PC-3 (cell line): Measurements from ENCODE around the gene CBX7. TPM values are rescaled to one million over a fixed set of nuclear protein-coding genes. Genes with fewer than 3 reads are reported as not detected.

Experiments
- ATAC-seq: fragments of 200-7000 bp; cut with Tn5 transposase; 2 replicates; pipeline ENCODE4 v1.9.1; 2020; ENCODE audit warnings: mild to moderate bottlenecking, moderate library complexity
- BruUV-seq: library from RNA; stranded (reverse); fragments of 400-500 nt; replicated peaks from 2 replicates; lab custom pipeline; 2021; lab: Mats Ljungman, UMichigan
- CTCF ChIA-PET: fragments of 300-600 bp; sonication (Branson Sonifier 250); formaldehyde crosslinking; loops from one replicate; lab custom pipeline; 2022; ENCODE audit warnings: antibody characterized with exemption; lab: Charles Lee
- POLR2A ChIA-PET: fragments of 300-600 bp; sonication (Branson Sonifier 250); formaldehyde crosslinking; loops from one replicate; lab custom pipeline; 2022; ENCODE audit warnings: antibody characterized with exemption; ENCODE audit not compliant: unreplicated experiment; lab: Charles Lee
- DNase-seq: peaks from one replicate; pipeline ENCODE4 v3.0.0-alpha.2; 2015
- H2AFZ ChIP-seq: fragments of 300-600 bp; sonication (generic); 2 replicates; pipeline ENCODE4 v1.6.0; 2016; ENCODE audit warnings: antibody characterized with exemption, low read length
- H3F3A ChIP-seq: fragments of 300-600 bp; sonication (generic); one replicate; pipeline ENCODE4 v1.6.0; 2017; ENCODE audit warnings: antibody characterized with exemption, low read length, control low read depth, mild to moderate bottlenecking; ENCODE audit not compliant: unreplicated experiment
- H3K27ac ChIP-seq: fragments of 300-600 bp; sonication (generic); 2 replicates; pipeline ENCODE4 v1.5.1; 2016; ENCODE audit warnings: mild to moderate bottlenecking, low read length
- H3K27me3 ChIP-seq: fragments of 300-600 bp; sonication (generic); 2 replicates; pipeline ENCODE4 v1.6.1; 2016; ENCODE audit warnings: low read length, mixed read lengths
- H3K36me3 ChIP-seq: fragments of 300-600 bp; sonication (generic); 2 replicates; pipeline ENCODE4 v1.6.1; 2016; ENCODE audit warnings: low read depth, mixed run types, low read length, mixed read lengths
- H3K4me1 ChIP-seq: fragments of 300-600 bp; sonication (generic); 2 replicates; pipeline ENCODE4 v1.5.1; 2016; ENCODE audit warnings: low read length; ENCODE audit not compliant: insufficient read depth
- H3K4me2 ChIP-seq: fragments of 300-600 bp; sonication (generic); 2 replicates; pipeline ENCODE4 v1.6.0; 2016; ENCODE audit warnings: low read length
- H3K4me3 ChIP-seq: fragments of 300-600 bp; sonication (generic); 2 replicates; pipeline ENCODE4 v1.5.1; 2016; ENCODE audit warnings: mild to moderate bottlenecking, low read length, mixed read lengths
- H3K79me2 ChIP-seq: fragments of 300-600 bp; sonication (generic); 2 replicates; pipeline ENCODE4 v1.6.1; 2017; ENCODE audit warnings: low read length, mixed read lengths
- H3K9ac ChIP-seq: fragments of 300-600 bp; sonication (generic); 2 replicates; pipeline ENCODE4 v1.6.0; 2016; ENCODE audit warnings: mild to moderate bottlenecking, low read length
- H3K9me2 ChIP-seq: fragments of 300-600 bp; sonication (generic); replicated peaks from 2 replicates; pipeline ENCODE4 v1.6.1; 2016; ENCODE audit warnings: mixed run types, low read length, mixed read lengths
- H3K9me3 ChIP-seq: fragments of 300-600 bp; sonication (generic); 2 replicates; pipeline ENCODE4 v1.6.1; 2016; ENCODE audit warnings: low read length, mixed read lengths
- H4K20me1 ChIP-seq: fragments of 300-600 bp; sonication (generic); 2 replicates; pipeline ENCODE4 v1.6.1; 2016; ENCODE audit warnings: low read length, mixed read lengths
- CTCF ChIP-seq: fragments of 300-600 bp; sonication (generic); conservative IDR thresholded peaks from 2 replicates; pipeline ENCODE4 v1.5.1; 2017; ENCODE audit warnings: antibody characterized with exemption, low read depth, mild to moderate bottlenecking, low read length
- EZH2 ChIP-seq: fragments of 300-600 bp; sonication (generic); IDR thresholded peaks from one replicate; pipeline ENCODE4 v1.6.1; 2017; ENCODE audit warnings: antibody characterized with exemption, mild to moderate bottlenecking, low read length; ENCODE audit not compliant: unreplicated experiment
- EZH2phosphoT487 ChIP-seq: fragments of 300-600 bp; sonication (generic); IDR thresholded peaks from 2 replicates; pipeline ENCODE4 v1.6.1; 2018; ENCODE audit warnings: mild to moderate bottlenecking, antibody characterized with exemption, low read length, borderline replicate concordance
- intact Hi-C: fragments of 100-400 bp; cut with micrococcal nuclease; formaldehyde crosslinking; loops from 2 replicates; pipeline ENCODE4 v1.9.0; 2023
- total RNA-seq: library from RNA; depleted of rRNA; stranded (reverse); fragments of >200 nt; gene quantifications from 2 replicates; pipeline ENCODE4 v1.2.3, GENCODE V29; 2014

The CBX7 gene
- total RNA-seq, 1 experiment from 2014 or later = 8.6 TPM

GRCh38 chr22:39106326-39106725 is 46.2 kb downstream of the CBX7 start:
- no peak for DNase-seq
- H3K9me2 ChIP-seq = no peaks in the 10 kb centered on the region
- no peaks in the 10 kb centered on the region for H4K20me1 ChIP-seq
- no peak overlapping the region for H3K9ac ChIP-seq
- ChIA-PET POLR2A (no interaction called here), CTCF (no interaction called here)
- intact Hi-C loops = no loop called here
- no TSS peak for BruUV-seq
- no peak overlapping the region for H3K27ac ChIP-seq
- H2AFZ ChIP-seq = no peak overlapping the region
- no peak for ATAC-seq
- no peak overlapping the region for H3K4me3 ChIP-seq
- TF ChIP-seq EZH2phosphoT487 (no peak), CTCF (no peak), EZH2 (no peak)
- H3F3A ChIP-seq = no peaks in the 10 kb centered on the region
- no peak overlapping the region for H3K4me2 ChIP-seq
- no peaks in the 10 kb centered on the region for H3K79me2 ChIP-seq
- peaks cover 7% of the 10 kb centered on the region; the same call in 1 of the 2 replicates for H3K4me1 ChIP-seq
- no peaks in the 10 kb centered on the region for H3K27me3 ChIP-seq
- H3K36me3 ChIP-seq = no peaks in the 10 kb centered on the region
- no peaks in the 10 kb centered on the region for H3K9me3 ChIP-seq

GRCh38 chr22:39103431-39103830 is 49.0 kb downstream of the CBX7 start:
- intact Hi-C loops = no loop called here
- DNase-seq = no peak
- Histone ChIP-seq H2AFZ (no peak overlapping the region), H3K4me3 (no peak overlapping the region), H4K20me1 (no peaks in the 10 kb centered on the region), H3K27me3 (no peaks in the 10 kb centered on the region), H3K36me3 (no peaks in the 10 kb centered on the region), H3F3A (no peaks in the 10 kb centered on the region), H3K9me2 (no peaks in the 10 kb centered on the region), H3K9ac (no peak overlapping the region), H3K9me3 (no peaks in the 10 kb centered on the region), H3K79me2 (no peaks in the 10 kb centered on the region), H3K27ac (no peak overlapping the region), H3K4me1 (no peaks in the 10 kb centered on the region), H3K4me2 (no peak overlapping the region)
- no peak for ATAC-seq
- no peak for TF ChIP-seq EZH2phosphoT487
- TF ChIP-seq EZH2 = no peak
- TF ChIP-seq CTCF = no peak
- no TSS peak for BruUV-seq
- ChIA-PET POLR2A (no interaction called here), CTCF (no interaction called here)

GRCh38 chr22:39101226-39101625 is 51.3 kb downstream of the CBX7 start:
- POLR2A ChIA-PET = no interaction called here
- DNase-seq (no peak), ATAC-seq (no peak)
- Histone ChIP-seq H3K79me2 (no peaks in the 10 kb centered on the region), H3K36me3 (no peaks in the 10 kb centered on the region), H3K9me3 (no peaks in the 10 kb centered on the region), H3F3A (no peaks in the 10 kb centered on the region), H3K4me2 (no peak overlapping the region), H3K4me1 (peaks cover 14% of the 10 kb centered on the region), H3K27me3 (no peaks in the 10 kb centered on the region), H4K20me1 (no peaks in the 10 kb centered on the region), H3K9ac (no peak overlapping the region), H3K9me2 (no peaks in the 10 kb centered on the region), H3K4me3 (no peak overlapping the region), H2AFZ (no peak overlapping the region), H3K27ac (no peak overlapping the region)
- no TSS peak for BruUV-seq
- no peak for TF ChIP-seq EZH2
- TF ChIP-seq EZH2phosphoT487 = no peak
- TF ChIP-seq CTCF = no peak
- CTCF ChIA-PET = no interaction called here
- intact Hi-C loops = no loop called here
